Amygdala (tissue), 56 donors: Measurements from ENCODE around the gene ZIC1.

Experiments
- DNase-seq, 56 donors: peaks; one replicate each; lab custom pipeline; 2025; lab: John Stamatoyannopoulos, UW

ZIC1 gene

DNA sequence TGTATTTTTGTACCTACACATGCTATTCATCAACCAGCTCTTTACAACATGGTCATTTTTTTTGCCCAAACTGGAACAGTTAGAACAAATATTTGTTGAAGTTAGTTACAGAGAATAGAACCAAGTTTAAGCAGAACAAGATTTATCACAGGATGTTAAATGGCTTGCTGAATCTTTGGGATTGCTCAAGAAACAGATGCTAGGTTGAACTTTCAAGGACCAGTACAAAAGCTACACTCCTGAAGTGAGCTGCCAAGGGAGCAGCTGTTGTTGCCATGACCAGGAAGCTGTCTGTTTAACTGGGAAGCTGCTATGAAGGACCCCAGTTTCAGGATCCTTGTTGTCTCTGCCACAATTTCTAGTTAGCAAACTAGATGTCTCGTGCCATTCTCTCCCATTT, 53.7 kb downstream of the ZIC1 start:
- no peak for DNase-seq
